IMR-90 (cell line): Measurements from ENCODE around the gene RXRB. TPM values are rescaled to one million over a fixed set of nuclear protein-coding genes. Genes with fewer than 3 reads are reported as not detected.

ENCODE experiments used
- ATAC-seq: fragments of 200-7000 bp; cut with Tn5 transposase; 2 replicates; pipeline ENCODE4 v1.9.1; 2020; ENCODE audit warnings: low read depth, mild to moderate bottlenecking, moderate library complexity
- BruUV-seq: library from RNA; stranded (reverse); fragments of 400-500 nt; replicated peaks from 2 replicates; lab custom pipeline; 2021; lab: Mats Ljungman, UMichigan
- CTCF ChIA-PET: fragments of 300-600 bp; formaldehyde crosslinking; extraction: SDS; loops from one replicate; lab custom pipeline; 2021; ENCODE audit warnings: antibody characterized with exemption; lab: Yijun Ruan, JAX
- POLR2A ChIA-PET: fragments of 300-600 bp; sonication (Branson Sonifier 250); formaldehyde crosslinking; loops from one replicate; lab custom pipeline; 2022; ENCODE audit warnings: antibody characterized with exemption; ENCODE audit not compliant: unreplicated experiment; lab: Charles Lee
- DNase-seq: peaks from one replicate; pipeline ENCODE4 v3.0.0; 2013
- H2AFZ ChIP-seq: replicated peaks from 2 replicates; pipeline ENCODE3; 2013; ENCODE audit warnings: low read length, mild to moderate bottlenecking; ENCODE audit not compliant: poor library complexity
- H2AK5ac ChIP-seq: 2 replicates; pipeline ENCODE4 v1.6.1; 2013; ENCODE audit warnings: low read depth, low read length, inconsistent platforms
- H2AK9ac ChIP-seq: replicated peaks from 2 replicates; pipeline ENCODE3; 2013; ENCODE audit warnings: mild to moderate bottlenecking, low read depth, low read length, moderate library complexity; ENCODE audit not compliant: poor library complexity
- H2BK120ac ChIP-seq: 2 replicates; pipeline ENCODE4 v1.6.1; 2013; ENCODE audit warnings: low read depth, low read length, inconsistent platforms
- H2BK15ac ChIP-seq: 3 replicates; pipeline ENCODE4 v1.6.1; 2013; ENCODE audit warnings: low read depth, low read length, inconsistent platforms
- H2BK20ac ChIP-seq: 2 replicates; pipeline ENCODE4 v1.6.1; 2013; ENCODE audit warnings: low read depth, mild to moderate bottlenecking, inconsistent platforms, low read length, moderate library complexity
- H2BK5ac ChIP-seq: 2 replicates; pipeline ENCODE4 v1.6.1; 2013; ENCODE audit warnings: mild to moderate bottlenecking, low read depth, low read length, inconsistent platforms; ENCODE audit not compliant: poor library complexity, severe bottlenecking
- H3K14ac ChIP-seq: replicated peaks from 2 replicates; pipeline ENCODE4 v1.6.1; 2013; ENCODE audit warnings: low read depth, low read length, inconsistent platforms
- H3K18ac ChIP-seq: 2 replicates; pipeline ENCODE4 v1.6.1; 2013; ENCODE audit warnings: low read depth, low read length, control low read depth
- H3K23ac ChIP-seq: 2 replicates; pipeline ENCODE4 v1.6.1; 2013; ENCODE audit warnings: low read depth, low read length, inconsistent platforms
- H3K27ac ChIP-seq: 2 replicates; pipeline ENCODE4 v1.5.1; 2013; ENCODE audit warnings: mild to moderate bottlenecking, control low read depth, low read length; ENCODE audit not compliant: insufficient read depth
- H3K27me3 ChIP-seq: 2 replicates; pipeline ENCODE4 v1.6.1; 2013; ENCODE audit warnings: low read length; ENCODE audit not compliant: control insufficient read depth, insufficient read depth
- H3K36me3 ChIP-seq: 2 replicates; pipeline ENCODE4 v1.6.1; 2013; ENCODE audit warnings: low read length, mixed read lengths; ENCODE audit not compliant: control insufficient read depth, insufficient read depth
- H3K4ac ChIP-seq: 2 replicates; pipeline ENCODE4 v1.6.1; 2013; ENCODE audit warnings: low read depth, low read length, inconsistent platforms
- H3K4me1 ChIP-seq: 2 replicates; pipeline ENCODE4 v1.6.1; 2013; ENCODE audit warnings: low read length, mixed read lengths; ENCODE audit not compliant: control insufficient read depth, insufficient read depth
- H3K4me2 ChIP-seq: 2 replicates; pipeline ENCODE4 v1.6.1; 2013; ENCODE audit warnings: low read depth, mild to moderate bottlenecking, control low read depth, low read length, moderate library complexity
- H3K4me3 ChIP-seq: 2 replicates; pipeline ENCODE4 v1.5.1; 2013; ENCODE audit warnings: low read depth, mild to moderate bottlenecking, control low read depth, low read length, moderate library complexity; ENCODE audit not compliant: insufficient read depth
- H3K56ac ChIP-seq: 2 replicates; pipeline ENCODE4 v1.6.1; 2013; ENCODE audit warnings: low read length, inconsistent platforms; ENCODE audit not compliant: insufficient read depth; ENCODE audit errors: extremely low read depth
- H3K79me1 ChIP-seq, 2 experiments: 2 replicates each; pipeline ENCODE4 v1.6.1; 2013; ENCODE audit warnings: low read length in 2 of 2, inconsistent platforms in 1 of 2, low read depth in 1 of 2
- H3K9ac ChIP-seq: 2 replicates; pipeline ENCODE4 v1.6.1; 2013; ENCODE audit warnings: low read depth, low read length, control low read depth
- H3K9me1 ChIP-seq: 2 replicates; pipeline ENCODE4 v1.6.1; 2013; ENCODE audit warnings: low read length, inconsistent platforms; ENCODE audit not compliant: insufficient read depth
- H3K9me3 ChIP-seq: 2 replicates; pipeline ENCODE4 v1.6.1; 2013; ENCODE audit warnings: low read length; ENCODE audit not compliant: control insufficient read depth, insufficient read depth
- H4K20me1 ChIP-seq: 2 replicates; pipeline ENCODE4 v1.6.1; 2013; ENCODE audit warnings: low read length, inconsistent platforms; ENCODE audit not compliant: insufficient read depth
- H4K5ac ChIP-seq: 2 replicates; pipeline ENCODE4 v1.6.1; 2013; ENCODE audit warnings: mild to moderate bottlenecking, low read depth, low read length, control low read depth
- H4K8ac ChIP-seq, 2 experiments: 2 replicates each; pipeline ENCODE4 v1.6.1; 2013; ENCODE audit warnings: low read depth in 2 of 2, low read length in 2 of 2, control low read depth in 1 of 2, inconsistent platforms in 1 of 2
- H4K91ac ChIP-seq: 2 replicates; pipeline ENCODE4 v1.6.1; 2013; ENCODE audit warnings: low read depth, low read length, inconsistent platforms; ENCODE audit not compliant: insufficient read depth
- BHLHE40 ChIP-seq: fragments of 150-350 bp; IDR thresholded peaks from 2 replicates; pipeline ENCODE4 v1.6.1; 2016; ENCODE audit warnings: mild to moderate bottlenecking, low read depth, low read length
- CEBPB ChIP-seq: IDR thresholded peaks from 2 replicates; pipeline ENCODE4 v1.6.1; 2012; ENCODE audit warnings: low read depth, low read length, improper control_type of control experiment
- CHD1 ChIP-seq: IDR thresholded peaks from 2 replicates; pipeline ENCODE4 v1.6.1; 2012; ENCODE audit warnings: low read depth, low read length, improper control_type of control experiment
- ELK1 ChIP-seq: fragments of 150-350 bp; IDR thresholded peaks from 2 replicates; pipeline ENCODE4 v1.6.1; 2016; ENCODE audit warnings: low read depth, mild to moderate bottlenecking, low read length, moderate library complexity, borderline replicate concordance
- FOS ChIP-seq: fragments of 150-350 bp; IDR thresholded peaks from 2 replicates; pipeline ENCODE4 v1.6.1; 2016; ENCODE audit warnings: low read depth, low read length
- MAFK ChIP-seq: IDR thresholded peaks from 2 replicates; pipeline ENCODE4 v1.6.1; 2012; ENCODE audit warnings: low read depth, low read length, improper control_type of control experiment
- MAZ ChIP-seq: IDR thresholded peaks from 2 replicates; pipeline ENCODE4 v1.6.1; 2012; ENCODE audit warnings: low read depth, mild to moderate bottlenecking, low read length, improper control_type of control experiment, moderate library complexity, borderline replicate concordance
- MXI1 ChIP-seq: IDR thresholded peaks from 2 replicates; pipeline ENCODE4 v1.6.1; 2012; ENCODE audit warnings: low read depth, mild to moderate bottlenecking, low read length, moderate library complexity, borderline replicate concordance
- NFE2L2 ChIP-seq: fragments of 150-350 bp; IDR thresholded peaks from 2 replicates; pipeline ENCODE4 v1.6.1; 2016; ENCODE audit warnings: low read depth, mild to moderate bottlenecking, low read length
- POLR2A ChIP-seq: IDR thresholded peaks from 2 replicates; pipeline ENCODE4 v1.6.1; 2012; ENCODE audit warnings: mild to moderate bottlenecking, low read depth, low read length
- RAD21 ChIP-seq: IDR thresholded peaks from 2 replicates; pipeline ENCODE4 v1.6.1; 2012; ENCODE audit warnings: low read length, improper control_type of control experiment
- RCOR1 ChIP-seq: IDR thresholded peaks from 2 replicates; pipeline ENCODE4 v1.6.1; 2012; ENCODE audit warnings: mild to moderate bottlenecking, low read length, improper control_type of control experiment; ENCODE audit not compliant: insufficient replicate concordance
- RFX5 ChIP-seq: IDR thresholded peaks from 2 replicates; pipeline ENCODE4 v1.8.0; 2012; ENCODE audit warnings: low read depth, mild to moderate bottlenecking, low read length, moderate library complexity
- SMC3 ChIP-seq: fragments of 150-350 bp; IDR thresholded peaks from 2 replicates; pipeline ENCODE4 v1.6.1; 2016; ENCODE audit warnings: low read depth, mild to moderate bottlenecking, antibody characterized with exemption, low read length, moderate library complexity
- WGBS, 2 experiments: methylation state at CpG; one replicate each; pipeline versions ENCODE4 v1.1.5 to v1.1.7; 2013; ENCODE audit warnings: missing lambda C conversion rate in 2 of 2; ENCODE audit not compliant: insufficient read length in 1 of 2; ENCODE audit errors: extremely low coverage in 2 of 2; 5-methylcytosine and 5-hydroxymethylcytosine counted together
- dilution Hi-C: fragments of 300-500 bp; cut with HindIII; formaldehyde crosslinking; loops from one replicate; pipeline ENCODE4 v1.14.3; 2018; ENCODE audit warnings: low sequenced_read_pairs; ENCODE audit not compliant: unreplicated experiment
- in situ Hi-C: fragments of 300-500 bp; cut with MboI; formaldehyde crosslinking; loops from 3 replicates; pipeline ENCODE4 v1.14.3; 2019; ENCODE audit warnings: low sequenced_read_pairs, inconsistent platforms, mixed read lengths
- intact Hi-C: fragments of 100-400 bp; cut with micrococcal nuclease; formaldehyde crosslinking; loops from 2 replicates; pipeline ENCODE4 v1.10.0; 2022
- polyA plus RNA-seq, 3 experiments: library from polyadenylated mRNA; depleted of rRNA; stranded (reverse); fragments of >200 nt; gene quantifications; 2 replicates each; pipeline ENCODE4 v1.2.3, GENCODE V29; 2012; ENCODE audit warnings: low replicate concordance in 1 of 3
- total RNA-seq: library from RNA; depleted of rRNA; stranded (reverse); fragments of >200 nt; gene quantifications from 2 replicates; pipeline ENCODE4 v1.2.3, GENCODE V29; 2012
- TF ChIP-seq, protein P1 (sequence below): fragments of 150-350 bp; IDR thresholded peaks from 2 replicates; pipeline ENCODE4 v1.6.1; 2017; ENCODE audit warnings: mild to moderate bottlenecking, antibody characterized with exemption, low read length, low read depth

The RXRB gene
- total and polyA plus RNA-seq, 2 of the 4 experiments (the other 2 are of a cell fraction): 18.6 to 53.7 TPM

DNA sequence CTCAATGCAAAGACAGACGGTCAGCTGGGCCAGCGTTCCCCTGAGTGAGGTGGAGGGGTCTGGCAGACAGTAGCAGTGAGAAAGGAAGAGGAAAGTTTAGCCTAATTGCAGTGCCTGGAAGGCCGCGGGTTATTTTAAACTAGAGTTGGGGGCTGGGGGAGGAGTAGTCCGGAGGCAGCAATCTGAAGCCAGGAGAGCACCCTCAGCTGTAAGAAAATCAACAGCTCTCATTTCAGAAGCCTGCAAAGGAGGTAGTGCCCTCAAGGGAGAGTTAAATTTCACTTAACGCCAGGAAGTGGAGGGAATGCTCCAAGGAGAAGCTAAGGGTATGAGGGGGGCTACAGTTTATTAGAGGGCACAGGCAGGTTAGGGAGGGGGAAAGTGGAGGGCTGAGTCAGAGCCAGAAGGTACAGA, 34.8 kb upstream of the RXRB start:
- Histone ChIP-seq H3K36me3 (no peaks in the 10 kb centered on the region), H4K8ac (no peak overlapping the region), H3K27me3 (peaks cover 52% of the 10 kb centered on the region), H2AK9ac (no peak overlapping the region), H3K79me1 (no peaks in the 10 kb centered on the region), H2BK20ac (no peak overlapping the region), H3K4ac (no peak overlapping the region), H3K18ac (no peak overlapping the region), H2BK15ac (no peak overlapping the region), H4K20me1 (no peaks in the 10 kb centered on the region), H3K14ac (no peak overlapping the region), H2BK120ac (no peak overlapping the region), H4K91ac (no peak overlapping the region), H3K9ac (no peak overlapping the region), H3K9me1 (no peaks in the 10 kb centered on the region), H2AFZ (no peak overlapping the region), H3K56ac (no peak overlapping the region), H3K9me3 (no peaks in the 10 kb centered on the region), H2BK5ac (no peak overlapping the region), H3K27ac (no peak overlapping the region), H3K23ac (no peak overlapping the region), H2AK5ac (no peak overlapping the region), H3K4me3 (no peak overlapping the region), H4K5ac (no peak overlapping the region), H3K4me1 (no peaks in the 10 kb centered on the region), H3K4me2 (no peak overlapping the region)
- POLR2A ChIA-PET: interaction anchor here (0.6 kb wide), 1 partner anchor 19 kb away, joined by 3 read pairs; no protein-coding TSS in a partner anchor
- CTCF ChIA-PET: interaction anchor here (1.1 to 1.2 kb wide), 2 partner anchors 13 to 75 kb away, joined by 3 read pairs; no protein-coding TSS in a partner anchor
- no TSS peak for BruUV-seq
- no peak for DNase-seq
- 7% methylated on average over 2 of the region's 6 CpGs; no CpG with 5 or more reads in 1 of the 2 experiments for WGBS, 2 experiments
- dilution Hi-C loops: no loop called here
- in situ Hi-C loops: no loop called here
- no peak for TF ChIP-seq BHLHE40
- TF ChIP-seq RAD21: no peak
- TF ChIP-seq SMC3: no peak
- no peak for TF ChIP-seq RFX5
- no peak for TF ChIP-seq POLR2A
- no peak for TF ChIP-seq ELK1
- TF ChIP-seq, protein P1, sequence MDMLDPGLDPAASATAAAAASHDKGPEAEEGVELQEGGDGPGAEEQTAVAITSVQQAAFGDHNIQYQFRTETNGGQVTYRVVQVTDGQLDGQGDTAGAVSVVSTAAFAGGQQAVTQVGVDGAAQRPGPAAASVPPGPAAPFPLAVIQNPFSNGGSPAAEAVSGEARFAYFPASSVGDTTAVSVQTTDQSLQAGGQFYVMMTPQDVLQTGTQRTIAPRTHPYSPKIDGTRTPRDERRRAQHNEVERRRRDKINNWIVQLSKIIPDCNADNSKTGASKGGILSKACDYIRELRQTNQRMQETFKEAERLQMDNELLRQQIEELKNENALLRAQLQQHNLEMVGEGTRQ: no peak
- no peak for TF ChIP-seq MXI1
- no peak for TF ChIP-seq MAZ
- TF ChIP-seq FOS: no peak
- no peak for TF ChIP-seq CEBPB
- TF ChIP-seq NFE2L2: no peak
- TF ChIP-seq RCOR1: no peak
- TF ChIP-seq CHD1: no peak
- no peak for TF ChIP-seq MAFK
- no peak for ATAC-seq
- intact Hi-C loops: no loop called here
